ENCODE data around the gene D2HGDH. TPM values are rescaled to one million over a fixed set of nuclear protein-coding genes. Genes with fewer than 3 reads are reported as not detected.

Gene D2HGDH
- total RNA-seq, 3 donors from 2014 or later (not counting 1 experiment from before 2014, with no cell fraction given): 28.9 to 45.5 (median 43.4) TPM

- peaks cover 8 to 20% of the 10 kb centered on the region in 2 donors for H3K27me3 Mint-ChIP-seq (ENCODE audit: low read depth in 2 of 2)
- DNase-seq: no peak
- no peak for ATAC-seq
- Histone ChIP-seq H3K27me3 (ENCODE audit: control insufficient read depth, insufficient read depth, low read length) (peaks cover 4% of the 10 kb centered on the region), H3K4me3 (ENCODE audit: low read length) (no peak overlapping the region), H3K9me3 (ENCODE audit: control insufficient read depth, insufficient read depth, low read length) (no peaks in the 10 kb centered on the region), H3K27ac (ENCODE audit: low read length) (no peak overlapping the region), H3K36me3 (ENCODE audit: control insufficient read depth, insufficient read depth, low read length) (no peaks in the 10 kb centered on the region), H3K4me1 (ENCODE audit: control insufficient read depth, insufficient read depth, low read length) (peaks cover 9% of the 10 kb centered on the region)
- H3K27ac Mint-ChIP-seq: no peak overlapping the region
- WGBS (ENCODE audit: insufficient coverage): 88% methylated on average over 13 of the region's 13 CpGs
- intact Hi-C loops (cut with micrococcal nuclease): no loop called here
- H3K4me1 Mint-ChIP-seq: peaks cover 0 to 5% of the 10 kb centered on the region in 2 donors
- H3K36me3 Mint-ChIP-seq: no peaks in the 10 kb centered on the region
- no peak for TF ChIP-seq CTCF (IDR thresholded peaks at IDR 0.05)
- no peak overlapping the region for H3K4me3 Mint-ChIP-seq
- H3K9me3 Mint-ChIP-seq: no peaks in the 10 kb centered on the region
Measured at GRCh38 chr2:241769819-241770184, 35.4 kb downstream of the D2HGDH start.

GRCh38 chr2:241770185-241770935, 35.9 kb downstream of the D2HGDH start:
- no peak overlapping the region for H3K27ac Mint-ChIP-seq
- H3K27ac ChIP-seq (ENCODE audit: low read length): no peak overlapping the region

GRCh38 chr2:241770936-241771285, 36.5 kb downstream of the D2HGDH start:
- no peak for TF ChIP-seq CTCF (IDR thresholded peaks at IDR 0.05)
- H3K27ac Mint-ChIP-seq: no peak overlapping the region
- 97% methylated on average over 12 of the region's 12 CpGs for WGBS (ENCODE audit: insufficient coverage)

More at GRCh38 chr2:241770185-241770935, 35.9 kb downstream of the D2HGDH start:
- intact Hi-C loops (cut with micrococcal nuclease): no loop called here
- WGBS (ENCODE audit: insufficient coverage): 82% methylated on average over 27 of the region's 27 CpGs
- H3K4me3 Mint-ChIP-seq: no peak overlapping the region
- H3K4me3 ChIP-seq (ENCODE audit: low read length): no peak overlapping the region
- H3K9me3 ChIP-seq (ENCODE audit: control insufficient read depth, insufficient read depth, low read length): no peaks in the 10 kb centered on the region
- H3K9me3 Mint-ChIP-seq: no peaks in the 10 kb centered on the region
- H3K36me3 Mint-ChIP-seq: no peaks in the 10 kb centered on the region
- H3K4me1 Mint-ChIP-seq: peaks cover 0 to 5% of the 10 kb centered on the region in 2 donors
- H3K27me3 Mint-ChIP-seq (ENCODE audit: low read depth in 2 of 2): peaks cover 8 to 20% of the 10 kb centered on the region in 2 donors
- no peaks in the 10 kb centered on the region for H3K36me3 ChIP-seq (ENCODE audit: control insufficient read depth, insufficient read depth, low read length)
- TF ChIP-seq CTCF (IDR thresholded peaks at IDR 0.05): no peak
- H3K4me1 ChIP-seq (ENCODE audit: control insufficient read depth, insufficient read depth, low read length): peaks cover 4% of the 10 kb centered on the region
- DNase-seq: no peak
- no peak for ATAC-seq
- peaks cover 4% of the 10 kb centered on the region for H3K27me3 ChIP-seq (ENCODE audit: control insufficient read depth, insufficient read depth, low read length)

More at GRCh38 chr2:241770936-241771285, 36.5 kb downstream of the D2HGDH start:
- H3K9me3 Mint-ChIP-seq: no peaks in the 10 kb centered on the region
- peaks cover 4% of the 10 kb centered on the region for H3K4me1 ChIP-seq (ENCODE audit: control insufficient read depth, insufficient read depth, low read length)
- H3K4me3 ChIP-seq (ENCODE audit: low read length): no peak overlapping the region
- no peaks in the 10 kb centered on the region for H3K9me3 ChIP-seq (ENCODE audit: control insufficient read depth, insufficient read depth, low read length)
- intact Hi-C loops (cut with micrococcal nuclease): no loop called here
- DNase-seq (no peak), ATAC-seq (no peak)
- H3K36me3 Mint-ChIP-seq: no peaks in the 10 kb centered on the region
- no peaks in the 10 kb centered on the region for H3K36me3 ChIP-seq (ENCODE audit: control insufficient read depth, insufficient read depth, low read length)
- no peak overlapping the region for H3K4me3 Mint-ChIP-seq
- peaks cover 0 to 5% of the 10 kb centered on the region in 2 donors for H3K4me1 Mint-ChIP-seq
- H3K27ac ChIP-seq (ENCODE audit: low read length): no peak overlapping the region
- H3K27me3 Mint-ChIP-seq (ENCODE audit: low read depth in 2 of 2): peaks cover 8 to 20% of the 10 kb centered on the region in 2 donors
- peaks cover 5% of the 10 kb centered on the region for H3K27me3 ChIP-seq (ENCODE audit: control insufficient read depth, insufficient read depth, low read length)

Data from natural killer cell (primary cell).